ENCODE data around the gene TMPRSS3. TPM values are rescaled to one million over a fixed set of nuclear protein-coding genes. Genes with fewer than 3 reads are reported as not detected.

Gene TMPRSS3
- total RNA-seq = not detected in 2 replicates

GRCh38 chr21:42395905-42396651 is at the start of gene TMPRSS3:
TMPRSS3 (minus strand) TSS chr21:42396052; CDS start chr21:42395417, 635 bp downstream.

GRCh38 chr21:42403611-42404231 is 7.9 kb upstream of the TMPRSS3 start, which contains the start of gene UBASH3A:
UBASH3A (plus strand) TSS chr21:42403902; CDS start chr21:42403946, 44 bp downstream.

DNA sequence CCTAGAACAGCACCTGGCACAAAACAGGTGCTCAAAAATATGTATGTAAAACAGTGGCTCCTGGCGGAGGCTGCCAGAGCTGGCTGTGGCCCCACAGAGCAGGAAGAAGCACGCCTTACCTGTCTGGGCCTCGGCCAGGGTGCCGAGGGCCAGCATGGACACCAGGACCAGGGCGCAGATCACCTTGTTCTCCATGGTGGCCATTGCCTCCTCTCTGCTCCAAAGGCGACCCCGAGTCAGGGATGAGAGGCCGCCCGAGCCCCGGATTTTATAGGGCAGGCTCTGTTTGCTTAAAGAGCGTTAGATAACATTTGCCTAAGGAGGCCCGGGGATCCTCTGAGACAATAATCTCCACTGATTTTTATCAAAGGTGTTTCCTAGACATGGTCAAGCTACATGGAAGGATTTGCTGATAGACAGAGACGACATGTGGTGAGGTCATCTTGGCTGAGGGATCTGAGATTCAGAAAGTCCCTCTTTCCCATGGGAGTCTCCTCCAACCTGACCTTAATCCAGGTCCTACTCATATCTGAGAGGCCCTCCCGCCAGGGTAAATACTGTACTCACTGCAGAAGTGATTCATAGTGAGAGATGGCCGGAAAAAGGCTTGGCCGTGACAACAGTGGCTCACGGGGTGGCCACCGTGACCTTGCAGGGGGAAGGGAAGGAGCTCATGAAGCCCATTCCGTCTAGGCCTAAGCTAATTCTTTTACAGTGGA is 29.4 kb downstream of the TMPRSS3 start, which contains the start of gene TFF1:
TSS of gene TFF1 (minus strand) at position 244 of the 719 bp plus-strand sequence. CDS start at position 204, 40 bp downstream.

GRCh38 chr21:42350927-42351426 is 44.9 kb downstream of the TMPRSS3 start, which contains the start of gene TFF2:
TFF2 (minus strand) TSS chr21:42350994; CDS start chr21:42350957, 37 bp downstream.

Other genes with a start within 250 kb of the TMPRSS3 start
- 13.3 and 17.9 TPM in 2 replicates for gene ABCG1, start 176.9 kb downstream of the TMPRSS3 start, total RNA-seq
- 13.9 and 14.9 TPM in 2 replicates for gene TFF3, start 80.6 kb downstream of the TMPRSS3 start, total RNA-seq
- not detected in 2 replicates for gene TFF2, start 45.1 kb downstream of the TMPRSS3 start, total RNA-seq
- not detected in 2 replicates for gene TFF1, start 29.5 kb downstream of the TMPRSS3 start, total RNA-seq
- gene UBASH3A, start 7.8 kb upstream of the TMPRSS3 start, total RNA-seq = not detected in 2 replicates
- gene RSPH1, start 100.2 kb upstream of the TMPRSS3 start, total RNA-seq = not detected in 2 replicates
- 8.8 and 11.8 TPM in 2 replicates for gene SLC37A1, start 117.8 kb upstream of the TMPRSS3 start, total RNA-seq